GM23338 (cell line): ENCODE data around the gene TAB3.

Source experiments
- CREB1 ChIP-seq: fragments of 250-450 bp; sonication (Bioruptor Pico); IDR thresholded peaks from 2 replicates; pipeline ENCODE4 v1.5.0; 2020; ENCODE audit warnings: low read depth, mild to moderate bottlenecking, moderate library complexity
- EZH2 ChIP-seq: fragments of 200-600 bp; sonication (generic); IDR thresholded peaks from one replicate; pipeline ENCODE4 v1.8.0; 2017; ENCODE audit warnings: antibody characterized with exemption, mild to moderate bottlenecking, low read depth; ENCODE audit not compliant: unreplicated experiment
- EZH2phosphoT487 ChIP-seq: fragments of 200-600 bp; sonication (generic); IDR thresholded peaks from one replicate; pipeline ENCODE4 v1.8.1; 2018; ENCODE audit warnings: antibody characterized with exemption; ENCODE audit not compliant: unreplicated experiment
- POLR2AphosphoS5 ChIP-seq: IDR thresholded peaks from 2 replicates; pipeline ENCODE4 v1.6.1; 2016; ENCODE audit warnings: antibody characterized with exemption, low read depth
- TF ChIP-seq, protein P1 (sequence below), 2 experiments: fragments of 200-600 bp in 1 of 2; sonication (generic) in 1 of 2; conservative IDR thresholded peaks; 2 replicates each; pipeline versions ENCODE4 v1.5.1 to v1.6.1; 2016 to 2017; ENCODE audit warnings: antibody characterized with exemption in 2 of 2, low read depth in 2 of 2, mild to moderate bottlenecking in 2 of 2, moderate library complexity in 1 of 2
- TF ChIP-seq, protein P2 (sequence below): IDR thresholded peaks from one replicate; pipeline ENCODE4 v1.6.1; 2018; ENCODE audit warnings: antibody characterized with exemption; ENCODE audit not compliant: unreplicated experiment

DNA sequence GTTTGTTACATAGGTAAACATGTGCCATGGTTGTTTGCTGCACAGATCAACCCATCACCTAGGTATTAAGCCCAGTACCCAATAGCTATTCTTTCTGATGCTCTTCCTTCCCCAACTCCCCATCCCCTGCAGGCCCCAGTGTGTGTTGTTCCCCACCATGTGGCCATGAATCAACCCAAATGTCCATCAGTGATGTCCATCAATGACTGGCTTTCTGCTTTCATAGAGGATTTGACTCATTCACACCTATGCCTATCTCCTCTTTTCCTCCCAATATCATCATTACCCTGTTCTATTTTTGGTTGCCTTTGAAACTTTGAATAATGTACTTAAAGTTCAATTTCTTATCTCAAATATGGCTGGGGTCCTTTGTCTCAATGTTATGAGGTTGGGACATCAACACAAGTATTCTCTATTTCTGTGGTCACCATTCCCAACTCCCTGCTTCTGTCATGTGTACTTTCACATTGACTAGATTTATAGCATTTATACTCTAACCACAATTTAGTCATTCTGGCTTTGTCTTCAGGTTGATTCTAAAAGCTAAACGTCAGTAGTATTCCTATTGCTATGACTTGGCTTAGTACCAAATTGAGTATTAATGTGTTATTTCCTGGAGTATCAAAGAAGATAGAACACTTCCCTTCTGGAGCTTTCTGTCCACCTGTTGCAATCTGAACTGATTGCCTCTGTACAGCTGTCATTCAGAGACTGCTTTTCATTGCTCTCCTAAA, 107.2 kb downstream of the TAB3 start:
- TF ChIP-seq, protein P1, sequence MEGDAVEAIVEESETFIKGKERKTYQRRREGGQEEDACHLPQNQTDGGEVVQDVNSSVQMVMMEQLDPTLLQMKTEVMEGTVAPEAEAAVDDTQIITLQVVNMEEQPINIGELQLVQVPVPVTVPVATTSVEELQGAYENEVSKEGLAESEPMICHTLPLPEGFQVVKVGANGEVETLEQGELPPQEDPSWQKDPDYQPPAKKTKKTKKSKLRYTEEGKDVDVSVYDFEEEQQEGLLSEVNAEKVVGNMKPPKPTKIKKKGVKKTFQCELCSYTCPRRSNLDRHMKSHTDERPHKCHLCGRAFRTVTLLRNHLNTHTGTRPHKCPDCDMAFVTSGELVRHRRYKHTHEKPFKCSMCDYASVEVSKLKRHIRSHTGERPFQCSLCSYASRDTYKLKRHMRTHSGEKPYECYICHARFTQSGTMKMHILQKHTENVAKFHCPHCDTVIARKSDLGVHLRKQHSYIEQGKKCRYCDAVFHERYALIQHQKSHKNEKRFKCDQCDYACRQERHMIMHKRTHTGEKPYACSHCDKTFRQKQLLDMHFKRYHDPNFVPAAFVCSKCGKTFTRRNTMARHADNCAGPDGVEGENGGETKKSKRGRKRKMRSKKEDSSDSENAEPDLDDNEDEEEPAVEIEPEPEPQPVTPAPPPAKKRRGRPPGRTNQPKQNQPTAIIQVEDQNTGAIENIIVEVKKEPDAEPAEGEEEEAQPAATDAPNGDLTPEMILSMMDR (conservative IDR thresholded peaks at IDR 0.05; ENCODE audit: low read depth in 2 of 2): no peak
- TF ChIP-seq EZH2phosphoT487 (no peak), EZH2 (no peak), POLR2AphosphoS5 (no peak), CREB1 (CRISPR knock-in tag) (no peak)
- TF ChIP-seq, protein P2, sequence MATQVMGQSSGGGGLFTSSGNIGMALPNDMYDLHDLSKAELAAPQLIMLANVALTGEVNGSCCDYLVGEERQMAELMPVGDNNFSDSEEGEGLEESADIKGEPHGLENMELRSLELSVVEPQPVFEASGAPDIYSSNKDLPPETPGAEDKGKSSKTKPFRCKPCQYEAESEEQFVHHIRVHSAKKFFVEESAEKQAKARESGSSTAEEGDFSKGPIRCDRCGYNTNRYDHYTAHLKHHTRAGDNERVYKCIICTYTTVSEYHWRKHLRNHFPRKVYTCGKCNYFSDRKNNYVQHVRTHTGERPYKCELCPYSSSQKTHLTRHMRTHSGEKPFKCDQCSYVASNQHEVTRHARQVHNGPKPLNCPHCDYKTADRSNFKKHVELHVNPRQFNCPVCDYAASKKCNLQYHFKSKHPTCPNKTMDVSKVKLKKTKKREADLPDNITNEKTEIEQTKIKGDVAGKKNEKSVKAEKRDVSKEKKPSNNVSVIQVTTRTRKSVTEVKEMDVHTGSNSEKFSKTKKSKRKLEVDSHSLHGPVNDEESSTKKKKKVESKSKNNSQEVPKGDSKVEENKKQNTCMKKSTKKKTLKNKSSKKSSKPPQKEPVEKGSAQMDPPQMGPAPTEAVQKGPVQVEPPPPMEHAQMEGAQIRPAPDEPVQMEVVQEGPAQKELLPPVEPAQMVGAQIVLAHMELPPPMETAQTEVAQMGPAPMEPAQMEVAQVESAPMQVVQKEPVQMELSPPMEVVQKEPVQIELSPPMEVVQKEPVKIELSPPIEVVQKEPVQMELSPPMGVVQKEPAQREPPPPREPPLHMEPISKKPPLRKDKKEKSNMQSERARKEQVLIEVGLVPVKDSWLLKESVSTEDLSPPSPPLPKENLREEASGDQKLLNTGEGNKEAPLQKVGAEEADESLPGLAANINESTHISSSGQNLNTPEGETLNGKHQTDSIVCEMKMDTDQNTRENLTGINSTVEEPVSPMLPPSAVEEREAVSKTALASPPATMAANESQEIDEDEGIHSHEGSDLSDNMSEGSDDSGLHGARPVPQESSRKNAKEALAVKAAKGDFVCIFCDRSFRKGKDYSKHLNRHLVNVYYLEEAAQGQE: no peak
